G401.6 (cell line): Measurements from ENCODE around the gene MSH2.
"Not testable (repeated sequence)": the region's sequence is repeated elsewhere in the genome, so short reads cannot be mapped to it uniquely, and the experiment has no call there.

ENCODE experiments used
- FAIRE-seq: peaks from 2 replicates; lab custom pipeline; 2012; peaks lifted over from hg19 to GRCh38; lab: Jason Lieb, UNC

The MSH2 gene

GRCh38 chr2:47485177-47485576 is 82.2 kb downstream of the MSH2 start:
- FAIRE-seq: no peak

- FAIRE-seq: no peak
Observed at GRCh38 chr2:47485751-47486300, 82.9 kb downstream of the MSH2 start.

DNA sequence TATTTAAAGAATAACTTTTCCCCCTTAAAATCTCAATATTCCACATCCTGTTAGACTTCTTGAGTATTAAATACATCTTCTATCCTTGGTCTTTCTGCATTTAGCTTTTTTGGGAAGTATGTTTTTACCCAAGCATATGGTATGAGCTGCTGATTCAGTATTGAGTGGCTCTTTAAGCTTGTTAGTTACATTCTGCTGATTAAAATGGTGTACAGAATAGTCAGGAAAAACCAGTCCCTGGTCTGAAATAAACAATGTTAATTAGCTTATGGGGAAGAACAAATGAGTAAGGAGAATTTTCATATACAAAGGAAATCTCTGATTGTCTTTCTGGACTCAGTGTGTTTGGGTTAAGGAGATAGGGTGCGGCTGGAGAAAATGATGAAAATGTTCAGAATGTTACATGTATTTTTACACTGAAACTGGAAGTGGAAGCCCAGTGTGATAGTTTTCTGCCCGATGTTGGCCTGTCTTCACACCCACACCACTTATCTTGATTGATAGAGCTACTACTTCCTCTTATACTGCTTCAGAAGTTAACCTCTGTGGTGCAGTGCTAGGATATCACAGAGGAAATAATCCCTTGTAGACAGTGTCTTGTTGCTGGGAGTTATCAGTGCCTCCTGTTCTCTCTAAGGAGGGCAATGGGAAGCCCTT is 84.0 kb downstream of the MSH2 start:
- no peak for FAIRE-seq

DNA sequence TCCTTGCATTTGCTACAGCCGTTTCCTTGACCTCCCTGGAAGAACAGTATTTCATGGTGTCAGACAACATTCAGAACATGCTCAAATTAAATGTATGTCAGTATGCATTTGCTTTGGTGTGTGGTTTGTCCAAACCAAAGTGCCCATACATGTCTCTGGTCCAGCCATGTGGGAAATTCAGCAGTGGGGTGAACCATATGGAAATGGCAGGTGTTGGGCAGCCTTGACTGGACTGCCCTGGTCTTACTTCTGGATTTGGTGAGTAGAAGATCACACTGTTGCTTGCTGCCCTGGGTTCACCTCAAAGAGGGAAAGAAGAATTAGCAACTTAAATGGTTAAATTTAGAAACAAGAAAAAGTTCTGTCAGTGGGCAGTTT is 84.5 kb downstream of the MSH2 start:
- FAIRE-seq: no peak

DNA sequence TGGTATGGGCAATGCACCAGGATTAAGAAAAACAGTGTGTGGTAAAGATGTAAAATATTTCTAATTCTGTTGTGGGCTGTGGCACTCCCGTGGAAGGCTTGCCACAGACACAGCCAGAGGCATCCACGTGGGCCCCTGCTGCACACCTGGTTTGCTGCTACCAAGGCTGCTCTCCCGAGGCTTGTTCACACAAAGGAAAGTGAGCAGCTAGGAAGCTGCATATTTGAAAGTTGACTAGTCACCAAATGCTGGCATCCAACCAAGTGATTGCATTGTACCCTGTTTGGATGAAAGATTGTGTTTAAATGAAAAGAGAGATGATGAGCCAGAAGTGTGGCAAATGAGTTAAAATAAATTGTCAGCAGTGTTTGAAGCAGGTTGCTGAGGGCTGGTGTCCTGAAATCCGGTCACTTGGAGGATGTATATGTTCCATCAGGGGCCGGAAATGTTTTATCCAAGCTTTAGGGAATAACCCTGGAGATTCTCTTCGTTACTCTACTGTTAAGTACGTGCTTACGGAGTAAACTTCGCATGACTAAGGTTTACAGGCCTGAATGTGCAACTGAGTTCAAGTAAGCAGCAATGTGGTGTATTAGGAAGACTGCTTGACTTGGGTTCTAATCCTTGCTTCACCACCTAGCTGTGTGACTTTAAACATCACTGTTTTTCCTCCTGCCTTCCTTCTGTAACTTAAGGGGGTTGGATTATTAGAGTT is 86.1 kb downstream of the MSH2 start:
- FAIRE-seq: no peak

DNA sequence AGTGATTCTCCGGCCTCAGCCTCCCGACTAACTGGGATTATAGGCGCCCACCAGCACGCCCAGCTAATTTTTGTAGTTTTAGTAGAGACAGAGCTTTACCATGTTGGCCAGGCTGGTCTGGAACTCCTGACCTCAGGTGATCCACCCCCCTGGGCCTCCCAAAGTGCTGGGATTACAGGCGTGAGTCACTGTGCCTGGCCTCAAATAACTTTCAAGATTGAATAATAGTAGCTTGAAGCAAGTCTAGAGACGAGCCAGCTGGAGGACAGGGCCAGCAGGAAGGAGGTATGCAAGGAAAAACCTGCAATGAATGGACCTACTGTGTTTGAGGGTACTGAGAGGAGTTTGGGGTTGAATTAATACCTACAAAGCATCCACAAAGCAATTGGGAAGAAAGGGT is 87.5 kb downstream of the MSH2 start:
- no peak for FAIRE-seq

DNA sequence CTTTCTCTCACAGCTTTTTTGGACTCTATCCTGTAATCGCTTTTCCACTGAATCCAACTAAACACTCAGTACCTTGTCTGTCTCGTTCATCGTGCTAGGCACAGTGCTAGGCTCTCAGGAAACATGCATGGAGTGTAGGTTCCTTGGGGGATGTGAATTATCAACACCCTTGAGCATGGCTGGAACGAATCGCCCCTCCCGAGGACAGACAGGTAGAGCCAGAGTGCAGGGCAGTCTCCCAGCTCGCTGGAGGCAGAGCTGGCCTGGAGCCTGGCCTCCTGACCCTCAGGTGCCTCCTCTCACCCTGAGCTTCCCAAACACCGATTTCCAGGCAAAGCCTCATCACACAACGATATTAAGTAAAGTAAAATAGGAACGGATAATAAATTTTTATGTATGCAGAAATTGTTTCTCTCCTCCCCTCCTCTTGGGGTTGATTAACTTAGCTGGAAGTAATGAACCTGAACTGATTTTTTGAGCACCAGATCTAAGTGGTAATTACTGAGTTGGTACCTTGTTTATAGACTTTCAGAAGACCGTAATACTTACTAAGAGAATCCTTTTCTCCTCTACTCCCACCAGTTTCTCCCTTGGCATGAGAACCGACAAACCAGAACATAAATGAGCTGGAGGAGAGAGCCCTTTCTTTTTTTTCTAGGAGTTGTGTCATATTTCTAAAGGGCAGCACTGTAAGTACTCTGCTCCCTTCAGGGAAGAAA is 90.5 kb downstream of the MSH2 start:
- no peak for FAIRE-seq

DNA sequence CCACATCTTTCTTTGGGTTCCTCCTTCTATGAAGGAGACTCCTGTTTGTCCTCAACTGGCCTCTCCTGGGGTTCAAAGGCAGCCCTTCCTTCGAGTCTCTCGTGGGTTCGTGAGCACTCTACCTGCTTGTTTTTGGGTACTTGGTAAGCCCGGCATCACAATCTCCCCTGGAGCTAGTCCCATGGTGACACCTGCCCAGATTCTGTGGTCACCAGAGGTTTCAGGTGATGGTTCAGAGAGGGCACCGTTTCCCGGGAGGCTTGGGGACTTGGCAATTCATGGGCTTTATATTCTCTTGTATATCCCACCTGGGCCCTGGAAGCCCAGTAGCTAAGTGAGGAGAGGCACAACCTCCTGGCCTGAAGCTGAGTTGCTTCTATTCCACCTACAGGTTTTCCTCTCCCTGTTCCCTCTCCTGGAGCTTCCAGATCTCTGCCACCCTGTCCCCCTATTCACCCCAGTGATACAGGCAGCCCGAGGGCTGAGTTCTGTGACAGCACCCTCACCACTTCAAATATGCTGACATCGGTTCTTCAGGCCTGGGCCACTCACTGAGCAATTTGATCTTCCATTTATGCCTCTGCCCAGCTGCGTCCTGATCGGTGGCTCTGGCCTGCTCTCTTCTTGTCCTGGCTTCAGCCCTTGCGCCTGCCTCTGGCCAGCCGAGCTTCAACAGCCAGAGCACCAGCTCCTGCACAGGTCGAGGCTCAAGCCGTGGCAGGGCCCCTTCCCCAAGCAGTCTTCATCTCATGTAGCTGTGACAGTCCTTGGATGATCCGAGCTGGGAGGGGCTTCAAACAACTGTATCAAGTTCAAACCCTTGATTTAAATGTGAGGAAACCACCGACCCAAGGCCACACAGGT is 91.5 kb downstream of the MSH2 start:
- FAIRE-seq: no peak

DNA sequence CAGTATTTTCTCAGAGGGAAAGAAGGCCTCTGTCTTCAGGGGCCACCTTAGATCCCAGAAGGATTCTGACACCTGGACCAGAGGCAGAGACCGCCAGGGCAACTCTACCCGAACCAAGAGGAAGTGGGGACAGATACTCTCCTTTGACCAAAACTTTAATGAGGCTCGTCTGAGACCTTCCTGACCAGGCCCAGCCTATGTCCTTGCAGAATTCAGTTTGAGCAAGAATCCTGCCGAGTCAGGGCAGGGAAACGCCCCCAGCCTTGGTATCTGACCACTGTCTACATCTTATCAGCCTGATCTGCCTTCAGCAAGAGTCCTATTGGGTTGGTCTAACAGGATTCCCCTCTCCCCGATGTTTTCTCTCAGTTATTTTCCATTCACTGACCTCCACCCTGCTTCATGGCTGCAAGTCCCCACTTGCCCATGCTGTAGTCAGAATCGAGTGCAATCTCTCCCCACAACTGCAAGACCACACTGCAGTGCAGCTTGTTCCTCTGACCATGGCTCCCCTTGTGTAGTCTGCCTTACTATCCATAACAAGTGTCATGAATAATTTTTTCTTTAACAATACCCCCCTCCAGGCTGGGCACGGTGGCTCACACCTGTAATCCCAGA is 95.0 kb downstream of the MSH2 start:
- no peak for FAIRE-seq

GRCh38 chr2:47499093-47499492 is 96.1 kb downstream of the MSH2 start:
- no peak for FAIRE-seq

GRCh38 chr2:47499621-47500309 is 96.8 kb downstream of the MSH2 start:
- no peak for FAIRE-seq

DNA sequence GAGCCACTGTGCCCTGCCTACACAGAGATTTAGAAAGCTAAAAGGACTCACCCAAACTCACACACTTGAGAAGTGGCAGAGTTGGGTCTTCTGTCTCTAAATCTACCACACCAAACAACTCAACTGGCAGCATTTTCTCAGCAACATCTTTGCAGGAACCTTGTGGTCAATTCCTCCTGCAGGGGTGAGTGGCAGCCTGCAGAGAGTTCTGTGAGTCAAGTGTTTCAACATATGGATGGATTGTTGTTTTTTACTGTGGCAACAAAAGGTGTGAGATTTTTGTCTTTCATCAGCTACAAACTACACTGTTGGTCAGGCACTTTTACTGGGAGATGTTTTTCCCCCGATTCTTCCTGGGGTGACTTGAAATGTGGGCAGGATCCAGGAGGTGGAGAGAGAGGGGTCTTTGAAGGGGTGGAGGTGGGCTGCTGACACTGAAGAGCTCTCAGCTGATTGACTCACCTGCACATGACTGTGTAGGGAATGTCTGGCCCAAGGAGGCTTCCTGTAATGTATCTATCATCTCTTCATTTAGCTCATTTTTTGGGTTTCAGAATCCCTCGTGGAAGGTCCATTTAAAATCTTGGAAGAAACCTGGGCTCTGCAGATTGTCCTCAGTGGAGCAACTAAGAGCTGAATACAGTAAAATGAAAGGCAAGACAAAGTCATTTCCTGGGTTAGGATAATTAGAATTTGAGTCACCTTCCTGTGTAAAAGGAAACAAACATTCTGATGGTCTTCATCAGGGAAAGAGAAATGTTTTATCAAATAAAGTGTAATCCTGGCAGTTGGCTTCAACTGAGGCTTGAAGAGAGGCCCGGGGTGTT is 98.6 kb downstream of the MSH2 start:
- no peak for FAIRE-seq

- not testable (repeated sequence) for FAIRE-seq
Observed at GRCh38 chr2:47502498-47502897, 99.5 kb downstream of the MSH2 start.

DNA sequence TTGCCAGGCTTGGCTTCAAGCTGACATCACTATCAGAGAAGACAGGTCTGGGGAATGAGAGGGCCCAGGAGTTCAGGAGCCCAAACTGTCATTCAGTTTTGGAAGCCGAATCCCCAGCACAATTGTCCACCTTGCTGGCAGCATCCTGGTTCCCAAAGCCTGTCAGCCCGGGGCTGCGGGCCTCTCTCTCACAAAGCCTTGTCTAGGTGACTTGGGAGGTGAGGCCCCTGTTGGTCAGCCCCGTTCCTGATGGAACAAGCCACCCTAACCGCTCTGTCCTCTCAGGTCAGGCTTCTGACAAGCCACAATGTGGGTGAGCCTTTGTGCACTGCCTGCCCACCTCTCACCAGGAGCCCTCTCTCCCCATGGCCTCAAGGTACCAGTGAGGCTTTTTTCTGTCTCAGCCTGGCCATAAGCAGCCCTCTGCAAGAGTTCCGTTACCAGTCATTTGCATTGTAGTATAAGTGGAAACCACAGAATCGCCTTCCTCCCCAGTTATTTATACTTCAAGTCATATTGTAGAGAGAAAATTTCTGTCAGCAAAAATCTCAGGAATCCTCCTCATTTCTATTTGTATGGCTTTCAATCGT is 100.6 kb downstream of the MSH2 start:
- FAIRE-seq: no peak

DNA sequence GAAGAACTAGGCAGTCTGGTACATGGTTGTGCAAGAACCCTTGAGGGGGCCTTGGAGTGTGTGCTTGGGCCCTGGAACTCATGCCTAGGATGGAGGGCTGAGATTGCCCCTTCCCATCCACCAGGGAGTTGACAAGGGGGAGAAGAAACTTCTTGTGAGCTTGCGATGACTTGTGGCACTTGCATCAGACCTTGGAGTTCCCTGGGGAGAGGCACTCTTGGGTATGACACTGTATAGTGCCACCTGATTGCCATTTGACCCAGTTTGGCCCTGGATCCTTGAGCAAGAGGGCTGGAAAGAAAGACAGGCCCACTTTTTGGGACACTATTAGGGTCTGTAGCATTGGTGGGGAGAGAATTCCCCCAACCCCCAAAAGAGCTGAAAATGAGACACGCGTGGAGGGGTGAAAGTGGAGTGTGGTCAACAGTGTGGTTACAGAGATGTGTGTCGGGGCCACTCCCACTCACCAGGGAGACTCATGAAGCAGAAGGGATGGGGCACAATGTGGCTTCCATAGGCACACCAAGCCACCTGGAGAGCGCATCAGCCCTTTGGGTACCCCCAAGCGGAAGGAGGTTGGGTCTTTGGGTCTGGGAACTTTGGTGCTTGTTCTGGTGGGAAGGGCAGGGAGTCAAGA is 101.3 kb downstream of the MSH2 start:
- no peak for FAIRE-seq

DNA sequence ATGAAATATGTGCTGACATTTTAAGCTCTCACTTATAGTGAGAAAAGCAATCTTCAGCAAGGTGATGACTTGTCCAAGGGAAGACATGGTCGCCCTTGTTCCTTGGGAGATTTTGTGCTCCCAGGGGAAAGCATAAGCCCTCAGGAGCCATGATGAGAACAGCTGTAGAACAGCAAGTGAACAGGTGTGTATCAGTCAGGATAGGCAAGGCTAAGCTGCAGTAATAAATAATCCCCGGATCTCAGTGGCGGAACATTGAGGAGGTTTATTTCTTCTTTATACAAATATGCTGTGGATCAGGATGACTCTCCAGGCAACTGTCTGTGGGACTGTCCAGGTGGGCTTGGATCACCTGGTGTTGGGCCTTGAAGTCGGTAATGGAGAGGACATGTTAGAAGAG is 103.1 kb downstream of the MSH2 start:
- FAIRE-seq: no peak

- FAIRE-seq: no peak
Observed at GRCh38 chr2:47506436-47506835, 103.5 kb downstream of the MSH2 start.

GRCh38 chr2:47508080-47508479 is 105.1 kb downstream of the MSH2 start:
- no peak for FAIRE-seq

- FAIRE-seq: no peak
Observed at GRCh38 chr2:47508641-47509040, 105.7 kb downstream of the MSH2 start.
